ENCODE measurements around the gene LONP1. TPM values are rescaled to one million over a fixed set of nuclear protein-coding genes. Genes with fewer than 3 reads are reported as not detected.
"Not testable (repeated sequence)": the region's sequence is repeated elsewhere in the genome, so short reads cannot be mapped to it uniquely, and the experiment has no call there.

Gene LONP1
- total RNA-seq, 4 donors from 2014 or later, result 40.9 to 81.7 (median 61.2) TPM

GRCh38 chr19:5690125-5690954 lies 29.6 kb downstream of the LONP1 start, which contains the start of gene RPL36:
Gene RPL36 (plus strand): TSS chr19:5690295. CDS start chr19:5690508, 213 bp downstream.
- peak; percentile 96 to 100 for DNase-seq (ENCODE audit: low spot score in 2 of 2)
- 1 to 2% methylated on average over 48 to 59 of the region's 73 CpGs for WGBS, 2 donors
- H3K4me3 ChIP-seq (ENCODE audit: low read depth, poor library complexity, severe bottlenecking), result peak within 1 kb of the TSS; percentile 96
- intact Hi-C loops (cut with DNase I; ENCODE audit: low total_unique reads), result no loop called here
- TF ChIP-seq POLR2A (IDR thresholded peaks at IDR 0.05) (peak in 1 of 2 donors; percentile 50), CTCF (IDR thresholded peaks at IDR 0.05) (peak in 1 of 3 donors; percentile 95)

DNA sequence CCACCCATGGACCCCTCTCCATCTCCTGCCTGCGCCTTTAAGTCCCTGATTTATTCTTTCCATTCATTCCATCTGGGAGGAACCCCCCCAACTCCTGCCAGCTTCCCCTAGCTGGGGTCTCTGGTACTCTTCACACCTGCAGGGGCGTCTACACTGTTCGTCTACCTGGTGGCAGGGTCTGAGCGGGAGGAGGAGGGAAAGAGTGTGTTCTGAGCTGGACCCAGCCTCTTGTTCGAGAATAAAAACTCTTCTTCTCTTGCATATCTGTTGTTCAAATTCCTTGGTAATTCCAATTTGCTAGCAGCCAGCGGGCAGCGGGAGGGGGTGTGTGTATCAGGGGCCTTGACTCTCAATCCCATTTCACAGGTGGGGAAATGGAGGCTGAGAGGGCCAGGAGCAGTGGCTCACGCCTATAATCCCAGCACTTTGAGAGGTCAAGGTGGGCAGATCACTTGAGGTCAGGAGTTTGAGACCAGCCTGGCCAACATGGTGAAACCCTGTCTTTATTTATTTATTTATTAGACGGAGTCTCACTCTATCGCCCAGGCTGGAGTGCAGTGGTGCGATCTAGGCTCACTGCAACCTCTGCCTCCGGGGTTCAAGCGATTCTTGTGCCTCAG lies 31.6 kb downstream of the LONP1 start:
- not testable (repeated sequence) for H3K4me3 ChIP-seq (ENCODE audit: low read depth, poor library complexity, severe bottlenecking); DNase-seq (ENCODE audit: low spot score in 2 of 2)
- intact Hi-C loops (cut with DNase I; ENCODE audit: low total_unique reads), result loop anchor here (10.0 kb wide), 1 partner anchor 644 kb away; no protein-coding TSS in a partner anchor
- WGBS, 2 donors, result 89 to 90% methylated on average over 13 of the region's 13 CpGs

DNA sequence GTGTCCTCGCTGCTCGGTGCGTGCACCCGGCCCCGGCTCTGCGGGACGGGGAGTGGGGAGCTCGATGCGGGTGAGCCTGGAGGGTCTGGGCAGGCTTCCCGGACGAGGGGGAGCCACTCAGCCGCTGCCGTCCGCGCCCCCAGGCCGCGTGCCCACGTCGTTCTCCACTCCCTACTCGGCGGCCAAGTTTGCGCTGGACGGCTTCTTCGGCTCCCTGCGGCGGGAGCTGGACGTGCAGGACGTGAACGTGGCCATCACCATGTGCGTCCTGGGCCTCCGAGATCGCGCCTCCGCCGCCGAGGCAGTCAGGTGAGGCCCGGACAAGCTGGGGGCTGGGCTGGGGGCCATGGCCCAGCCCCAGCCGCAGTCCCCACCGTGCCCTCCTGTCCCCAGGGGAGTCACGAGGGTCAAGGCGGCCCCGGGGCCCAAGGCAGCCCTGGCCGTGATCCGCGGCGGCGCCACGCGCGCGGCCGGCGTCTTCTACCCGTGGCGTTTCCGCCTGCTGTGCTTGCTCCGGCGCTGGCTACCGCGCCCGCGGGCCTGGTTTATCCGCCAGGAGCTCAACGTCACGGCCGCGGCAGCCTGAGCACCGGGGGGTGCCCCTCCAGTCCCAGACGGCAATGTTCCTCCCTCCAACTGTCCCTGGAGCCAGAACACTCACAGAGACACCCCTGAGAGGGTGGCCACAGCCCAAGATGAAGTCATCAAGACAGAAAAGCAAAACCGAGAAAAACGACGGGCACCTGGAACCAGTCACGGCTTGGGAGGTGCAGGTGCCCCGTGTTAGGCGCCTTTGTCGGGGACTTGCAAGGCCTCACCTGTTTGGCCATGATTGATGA lies 32.4 kb downstream of the LONP1 start:
- TF ChIP-seq POLR2A (IDR thresholded peaks at IDR 0.05) (no peak), CTCF (IDR thresholded peaks at IDR 0.05) (no peak)
- no peak overlapping the region for H3K4me3 ChIP-seq (ENCODE audit: low read depth, poor library complexity, severe bottlenecking)
- no peak for DNase-seq (ENCODE audit: low spot score in 2 of 2)
- intact Hi-C loops (cut with DNase I; ENCODE audit: low total_unique reads), result loop anchor here (10.0 kb wide), 1 partner anchor 643 kb away; no protein-coding TSS in a partner anchor
- 42 to 65% methylated on average over 20 to 56 of the region's 76 CpGs for WGBS, 2 donors

GRCh38 chr19:5686647-5687359 lies 33.1 kb downstream of the LONP1 start:
- TF ChIP-seq CTCF (IDR thresholded peaks at IDR 0.05) (peak in 1 of 3 donors; percentile 42), POLR2A (IDR thresholded peaks at IDR 0.05) (no peak)
- DNase-seq (ENCODE audit: low spot score in 2 of 2), result peak; percentile 96 to 100
- peak overlapping the region; percentile 13 for H3K4me3 ChIP-seq (ENCODE audit: low read depth, poor library complexity, severe bottlenecking)
- intact Hi-C loops (cut with DNase I; ENCODE audit: low total_unique reads), result loop anchor here (10.0 kb wide), 1 partner anchor 642 kb away; no protein-coding TSS in a partner anchor
- WGBS, 2 donors, result 1 to 2% methylated on average over 20 to 58 of the region's 59 CpGs

- DNase-seq (ENCODE audit: low spot score in 2 of 2), result no peak
- no peak overlapping the region for H3K4me3 ChIP-seq (ENCODE audit: low read depth, poor library complexity, severe bottlenecking)
- TF ChIP-seq CTCF (IDR thresholded peaks at IDR 0.05), result no peak
- WGBS, 2 donors, result 41 to 42% methylated on average over 14 to 16 of the region's 16 CpGs
- intact Hi-C loops (cut with DNase I; ENCODE audit: low total_unique reads), result loop anchor here (10.0 kb wide), 1 partner anchor 641 kb away; no protein-coding TSS in a partner anchor
Measured at GRCh38 chr19:5686326-5686646, 33.7 kb downstream of the LONP1 start.

All from lower leg skin (tissue), 4 donors.